ENCODE data around the gene P2RY8. TPM values are rescaled to one million over a fixed set of nuclear protein-coding genes. Genes with fewer than 3 reads are reported as not detected.
"Not testable (repeated sequence)": the region's sequence is repeated elsewhere in the genome, so short reads cannot be mapped to it uniquely, and the experiment has no call there.

The P2RY8 gene
- total RNA-seq, 1 donor from 2014 or later, result not detected

DNA sequence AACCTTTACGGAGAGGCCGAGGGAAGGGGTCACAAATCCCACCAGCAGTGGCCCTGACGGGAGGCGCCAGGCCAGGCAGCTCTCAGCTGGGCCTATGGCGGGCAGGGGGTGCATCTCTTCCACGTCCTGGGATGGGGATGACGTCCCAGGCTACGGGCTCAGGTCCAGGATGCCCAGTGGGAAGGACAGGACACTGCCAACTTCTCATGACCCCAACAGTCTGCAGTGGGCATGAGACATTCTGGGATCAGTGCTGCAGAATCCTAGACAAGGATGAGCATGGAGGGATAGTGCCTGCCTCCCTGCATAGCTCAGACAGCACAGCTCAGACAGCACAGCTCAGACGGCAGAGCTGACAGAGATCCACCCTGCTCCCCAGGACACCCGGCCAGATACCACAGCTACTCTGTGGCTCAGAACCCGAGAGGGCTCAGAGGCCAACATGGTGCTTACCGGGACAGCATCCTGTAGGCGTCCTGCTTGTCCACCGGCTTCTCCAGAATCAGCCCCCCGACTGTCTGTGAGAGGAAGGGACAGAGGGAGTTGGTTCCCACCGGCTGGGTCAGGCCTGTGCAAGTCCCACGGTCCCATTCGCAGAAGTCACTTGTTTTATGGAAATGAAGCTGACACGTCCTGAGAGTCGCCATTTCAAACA is 101.6 kb downstream of the P2RY8 start:
- no peaks in the 10 kb centered on the region for H3K27me3 ChIP-seq (ENCODE audit: control insufficient read depth, insufficient read depth, low read length)
- H3K36me3 ChIP-seq (ENCODE audit: control insufficient read depth, insufficient read depth, low read length), result peaks cover 7% of the 10 kb centered on the region
- DNase-seq (ENCODE audit: low read depth) (no peak), FAIRE-seq (no peak)
- no peak overlapping the region for H3K4me3 ChIP-seq (ENCODE audit: low read depth, low read length)
- no peak for TF ChIP-seq CTCF (IDR thresholded peaks at IDR 0.05; ENCODE audit: insufficient read depth, low read length, severe bottlenecking)

DNA sequence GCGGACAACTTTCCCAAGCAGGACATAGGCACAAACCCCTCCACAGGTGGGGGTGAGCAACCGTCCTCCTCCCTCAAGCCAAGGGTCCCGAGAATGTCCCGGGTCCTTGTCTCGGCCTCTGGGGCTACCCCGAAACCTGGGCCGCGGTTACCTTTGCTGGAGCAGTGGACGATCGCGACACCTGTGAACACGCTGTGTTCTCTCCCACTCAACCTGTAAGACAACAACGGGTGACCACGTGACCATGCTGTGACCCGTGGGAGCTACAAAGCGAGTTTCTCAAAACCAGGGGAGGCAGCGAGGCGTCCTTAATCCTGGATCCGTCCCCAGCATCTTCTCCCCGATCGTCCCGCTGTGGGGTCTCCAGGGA is 102.1 kb downstream of the P2RY8 start:
- no peak for DNase-seq (ENCODE audit: low read depth)
- H3K36me3 ChIP-seq (ENCODE audit: control insufficient read depth, insufficient read depth, low read length), result peaks cover 7% of the 10 kb centered on the region

GRCh38 chrX:1433646-1434357 is 103.2 kb downstream of the P2RY8 start:
- no peak for DNase-seq (ENCODE audit: low read depth)
- no peak for FAIRE-seq
- Histone ChIP-seq H3K36me3 (ENCODE audit: control insufficient read depth, insufficient read depth, low read length) (peaks cover 5% of the 10 kb centered on the region), H3K27me3 (ENCODE audit: control insufficient read depth, insufficient read depth, low read length) (no peaks in the 10 kb centered on the region), H3K4me3 (ENCODE audit: low read depth, low read length) (no peak overlapping the region)
- no peak for TF ChIP-seq CTCF (IDR thresholded peaks at IDR 0.05; ENCODE audit: insufficient read depth, low read length, severe bottlenecking)

More for the DNA sequence above, 102.1 kb downstream of the P2RY8 start:
- no peaks in the 10 kb centered on the region for H3K27me3 ChIP-seq (ENCODE audit: control insufficient read depth, insufficient read depth, low read length)
- H3K4me3 ChIP-seq (ENCODE audit: low read depth, low read length), result no peak overlapping the region
- no peak for TF ChIP-seq CTCF (IDR thresholded peaks at IDR 0.05; ENCODE audit: insufficient read depth, low read length, severe bottlenecking)
- no peak for FAIRE-seq

- H3K27me3 ChIP-seq (ENCODE audit: control insufficient read depth, insufficient read depth, low read length), result no peaks in the 10 kb centered on the region
- TF ChIP-seq CTCF (IDR thresholded peaks at IDR 0.05; ENCODE audit: insufficient read depth, low read length, severe bottlenecking), result no peak
- FAIRE-seq (no peak), DNase-seq (ENCODE audit: low read depth) (no peak)
- H3K36me3 ChIP-seq (ENCODE audit: control insufficient read depth, insufficient read depth, low read length), result peaks cover 5% of the 10 kb centered on the region
- H3K4me3 ChIP-seq (ENCODE audit: low read depth, low read length), result no peak overlapping the region
Measured at GRCh38 chrX:1430451-1430850, 106.5 kb downstream of the P2RY8 start.

DNA sequence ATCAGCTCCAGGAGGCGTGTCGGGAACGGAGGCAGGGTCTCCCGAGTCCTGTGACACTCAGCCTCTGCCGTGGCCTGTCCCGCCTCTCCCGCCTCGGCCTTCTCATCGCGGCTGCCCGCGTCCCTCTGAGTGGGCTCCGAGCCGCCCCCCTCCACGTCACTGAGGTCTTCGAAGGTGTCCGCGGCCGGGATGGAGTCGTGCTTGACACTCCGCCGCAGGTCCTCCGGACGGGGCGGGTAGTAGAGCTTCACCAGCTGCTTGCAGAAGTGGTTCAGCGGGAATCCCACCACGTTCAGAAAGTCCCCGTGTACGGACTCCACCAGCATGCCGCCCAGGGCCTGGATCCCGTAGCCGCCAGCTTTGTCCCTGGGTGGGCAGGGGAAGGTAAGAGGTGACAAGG is 109.2 kb downstream of the P2RY8 start:
- no peak for TF ChIP-seq CTCF (IDR thresholded peaks at IDR 0.05; ENCODE audit: insufficient read depth, low read length, severe bottlenecking)
- Histone ChIP-seq H3K36me3 (ENCODE audit: control insufficient read depth, insufficient read depth, low read length) (peaks cover 4% of the 10 kb centered on the region), H3K4me3 (ENCODE audit: low read depth, low read length) (no peak overlapping the region), H3K27me3 (ENCODE audit: control insufficient read depth, insufficient read depth, low read length) (no peaks in the 10 kb centered on the region)
- DNase-seq (ENCODE audit: low read depth) (no peak), FAIRE-seq (no peak)

GRCh38 chrX:1426321-1426720 is 110.7 kb downstream of the P2RY8 start:
- DNase-seq (ENCODE audit: low read depth); FAIRE-seq; H3K36me3 ChIP-seq (ENCODE audit: control insufficient read depth, insufficient read depth, low read length): not testable (repeated sequence)

More at GRCh38 chrX:1426321-1426720, 110.7 kb downstream of the P2RY8 start:
- H3K4me3 ChIP-seq (ENCODE audit: low read depth, low read length); H3K27me3 ChIP-seq (ENCODE audit: control insufficient read depth, insufficient read depth, low read length): not testable (repeated sequence)
